ENCODE results near the gene ZP2.

- TF ChIP-seq CTCF (IDR thresholded peaks at IDR 0.05 in 8 of 11, conservative IDR thresholded peaks at IDR 0.05 in 3 of 11) (no peak), POLR2A (IDR thresholded peaks at IDR 0.05) (no peak), POLR2AphosphoS5 (IDR thresholded peaks at IDR 0.05) (no peak)
Observed at GRCh38 chr16:21157632-21158031, 53.7 kb downstream of the ZP2 start.
